Kidney epithelial cell (primary cell): ENCODE measurements around the gene ZEB2. TPM values are rescaled to one million over a fixed set of nuclear protein-coding genes. Genes with fewer than 3 reads are reported as not detected.

ENCODE experiments used
- DNase-seq: peaks from one replicate; pipeline ENCODE4 v3.0.0-alpha.2; 2010; ENCODE audit warnings: low read depth
- H3K27me3 ChIP-seq: 2 replicates; pipeline ENCODE4 v1.6.0; 2011; ENCODE audit warnings: low read length; ENCODE audit not compliant: control insufficient read depth, insufficient read depth
- H3K36me3 ChIP-seq: 2 replicates; pipeline ENCODE4 v1.5.1; 2011; ENCODE audit warnings: low read length; ENCODE audit not compliant: control insufficient read depth, insufficient read depth
- H3K4me3 ChIP-seq: 2 replicates; pipeline ENCODE4 v1.5.1; 2011; ENCODE audit warnings: low read depth, mild to moderate bottlenecking, control low read depth, low read length
- CTCF ChIP-seq: IDR thresholded peaks from 2 replicates; pipeline ENCODE4 v1.5.1; 2011; ENCODE audit warnings: mild to moderate bottlenecking, moderate library complexity, low read length, control low read depth, inconsistent platforms; ENCODE audit not compliant: insufficient read depth, poor library complexity, severe bottlenecking
- total RNA-seq: library from RNA; depleted of rRNA; stranded (reverse); fragments of >200 nt; gene quantifications from 2 replicates; pipeline ENCODE4 v1.2.3, GENCODE V29; 2015

ZEB2 gene
- total RNA-seq, 1 donor from 2014 or later, result 14.7 TPM

- no peak for TF ChIP-seq CTCF
- Histone ChIP-seq H3K4me3 (no peak overlapping the region), H3K36me3 (no peaks in the 10 kb centered on the region), H3K27me3 (no peaks in the 10 kb centered on the region)
- DNase-seq, result no peak
These were observed 50.1 kb downstream of the ZEB2 start for GRCh38 chr2:144469798-144470197.

GRCh38 chr2:144468823-144469595 is 50.9 kb downstream of the ZEB2 start:
- DNase-seq, result no peak
- H3K4me3 ChIP-seq, result no peak overlapping the region
- no peaks in the 10 kb centered on the region for H3K36me3 ChIP-seq
- no peaks in the 10 kb centered on the region for H3K27me3 ChIP-seq
- no peak for TF ChIP-seq CTCF

GRCh38 chr2:144467502-144468137 is 52.3 kb downstream of the ZEB2 start:
- Histone ChIP-seq H3K27me3 (no peaks in the 10 kb centered on the region), H3K4me3 (no peak overlapping the region), H3K36me3 (no peaks in the 10 kb centered on the region)
- no peak for DNase-seq
- TF ChIP-seq CTCF, result no peak

- Histone ChIP-seq H3K36me3 (no peaks in the 10 kb centered on the region), H3K27me3 (no peaks in the 10 kb centered on the region), H3K4me3 (no peak overlapping the region)
- DNase-seq, result no peak
- no peak for TF ChIP-seq CTCF
These were observed 53.3 kb downstream of the ZEB2 start for GRCh38 chr2:144466637-144467036.

GRCh38 chr2:144465749-144466148 is 54.2 kb downstream of the ZEB2 start:
- TF ChIP-seq CTCF, result no peak
- no peaks in the 10 kb centered on the region for H3K27me3 ChIP-seq
- no peak overlapping the region for H3K4me3 ChIP-seq
- no peaks in the 10 kb centered on the region for H3K36me3 ChIP-seq
- no peak for DNase-seq
